PC-3 (cell line): ENCODE results near the gene UBE2R2.

Experiments
- CTCF ChIP-seq: fragments of 300-600 bp; sonication (generic); conservative IDR thresholded peaks from 2 replicates; pipeline ENCODE4 v1.5.1; 2017; ENCODE audit warnings: antibody characterized with exemption, low read depth, mild to moderate bottlenecking, low read length
- EZH2 ChIP-seq: fragments of 300-600 bp; sonication (generic); IDR thresholded peaks from one replicate; pipeline ENCODE4 v1.6.1; 2017; ENCODE audit warnings: antibody characterized with exemption, mild to moderate bottlenecking, low read length; ENCODE audit not compliant: unreplicated experiment
- EZH2phosphoT487 ChIP-seq: fragments of 300-600 bp; sonication (generic); IDR thresholded peaks from 2 replicates; pipeline ENCODE4 v1.6.1; 2018; ENCODE audit warnings: mild to moderate bottlenecking, antibody characterized with exemption, low read length, borderline replicate concordance

- TF ChIP-seq CTCF: no peak
- no peak for TF ChIP-seq EZH2
- TF ChIP-seq EZH2phosphoT487: no peak
Measured at GRCh38 chr9:33782395-33783152, 34.4 kb upstream of the UBE2R2 start.
